Neural cell (in vitro differentiated cells): ENCODE data around the gene KLHL10. TPM values are rescaled to one million over a fixed set of nuclear protein-coding genes. Genes with fewer than 3 reads are reported as not detected.

Source experiments
- H2AFZ ChIP-seq: fragments of 200-600, 300-800 bp; sonication (generic), shearing (Covaris generic); 2 replicates; pipeline ENCODE4 v1.6.0; 2014; ENCODE audit warnings: low read depth, mild to moderate bottlenecking, antibody characterized with exemption, low read length, moderate library complexity
- H3F3A ChIP-seq: fragments of 200-600 bp; shearing (Covaris generic); 2 replicates; pipeline ENCODE4 v1.6.1; 2016; ENCODE audit warnings: mild to moderate bottlenecking, moderate library complexity, mixed read lengths, antibody characterized with exemption, low read length; ENCODE audit not compliant: insufficient read depth, poor library complexity, severe bottlenecking
- H3K27ac ChIP-seq: fragments of 200-600, 300-800 bp; sonication (generic), shearing (Covaris generic); 2 replicates; pipeline ENCODE4 v1.5.1; 2014; ENCODE audit warnings: mild to moderate bottlenecking, low read length, moderate library complexity
- H3K27me3 ChIP-seq: fragments of 300-800, 200-600 bp; sonication (generic), shearing (Covaris generic); 2 replicates; pipeline ENCODE4 v1.6.0; 2014; ENCODE audit warnings: mild to moderate bottlenecking, low read depth, low read length, moderate library complexity; ENCODE audit not compliant: insufficient read depth
- H3K36me3 ChIP-seq: fragments of 300-800, 200-600 bp; sonication (generic), shearing (Covaris generic); 2 replicates; pipeline ENCODE4 v1.5.1; 2014; ENCODE audit warnings: mild to moderate bottlenecking, antibody characterized with exemption, low read length, moderate library complexity; ENCODE audit not compliant: insufficient read depth
- H3K4me2 ChIP-seq: fragments of 300-800, 200-600 bp; sonication (generic), shearing (Covaris generic); 2 replicates; pipeline ENCODE4 v1.6.0; 2014; ENCODE audit warnings: mild to moderate bottlenecking, low read length
- H3K4me3 ChIP-seq: fragments of 300-800, 200-600 bp; sonication (generic), shearing (Covaris generic); 2 replicates; pipeline ENCODE4 v1.5.1; 2014; ENCODE audit warnings: mild to moderate bottlenecking, low read length, moderate library complexity
- H3K79me2 ChIP-seq: fragments of 200-600 bp; shearing (Covaris generic); replicated peaks from 2 replicates; pipeline ENCODE4 v1.6.0; 2014; ENCODE audit warnings: mild to moderate bottlenecking, low read length, moderate library complexity; ENCODE audit not compliant: insufficient read depth
- H3K9ac ChIP-seq: fragments of 300-800, 200-600 bp; sonication (generic), shearing (Covaris generic); 2 replicates; pipeline ENCODE4 v1.6.1; 2016; ENCODE audit warnings: mild to moderate bottlenecking, low read length, mixed read lengths
- H3K9me2 ChIP-seq: fragments of 200-600 bp; shearing (Covaris generic); 2 replicates; pipeline ENCODE4 v1.6.1; 2016; ENCODE audit warnings: mild to moderate bottlenecking, low read length, mixed read lengths; ENCODE audit not compliant: insufficient read depth
- H3K9me3 ChIP-seq: fragments of 200-600, 300-800 bp; sonication (generic), shearing (Covaris generic); 2 replicates; pipeline ENCODE4 v1.6.1; 2016; ENCODE audit warnings: mild to moderate bottlenecking, mixed run types, low read length, moderate library complexity, mixed read lengths
- H4K20me1 ChIP-seq: fragments of 200-600 bp; shearing (Covaris generic); 2 replicates; pipeline ENCODE4 v1.6.1; 2016; ENCODE audit warnings: mild to moderate bottlenecking, mixed run types; ENCODE audit not compliant: insufficient read depth
- CTCF ChIP-seq: fragments of 450-650 bp; IDR thresholded peaks from 2 replicates; pipeline ENCODE4 v1.5.1; 2014; ENCODE audit warnings: antibody characterized with exemption, mild to moderate bottlenecking, moderate library complexity; ENCODE audit not compliant: poor library complexity, severe bottlenecking
- EP300 ChIP-seq: fragments of 450-650 bp; conservative IDR thresholded peaks from 2 replicates; pipeline ENCODE4 v1.6.1; 2014; ENCODE audit warnings: antibody characterized with exemption, mild to moderate bottlenecking, moderate library complexity; ENCODE audit not compliant: poor library complexity, severe bottlenecking
- EZH2 ChIP-seq: fragments of 200-600, 300-800 bp; shearing (Covaris generic), sonication (generic); IDR thresholded peaks from 2 replicates; pipeline ENCODE4 v1.6.1; 2014; ENCODE audit warnings: antibody characterized with exemption, low read length, borderline replicate concordance, mild to moderate bottlenecking; ENCODE audit not compliant: insufficient read depth, poor library complexity, severe bottlenecking
- MXI1 ChIP-seq: fragments of 450-650 bp; conservative IDR thresholded peaks from 2 replicates; pipeline ENCODE4 v1.6.1; 2014; ENCODE audit warnings: antibody characterized with exemption, mild to moderate bottlenecking; ENCODE audit not compliant: poor library complexity, severe bottlenecking
- POLR2AphosphoS5 ChIP-seq: IDR thresholded peaks from 2 replicates; pipeline ENCODE4 v1.6.1; 2012
- RAD21 ChIP-seq: fragments of 450-650 bp; conservative IDR thresholded peaks from 2 replicates; pipeline ENCODE4 v1.6.1; 2014; ENCODE audit warnings: antibody characterized with exemption, mild to moderate bottlenecking, moderate library complexity
- REST ChIP-seq: IDR thresholded peaks from 2 replicates; pipeline ENCODE4 v1.6.1; 2012; ENCODE audit warnings: borderline replicate concordance
- SMC3 ChIP-seq: fragments of 450-650 bp; conservative IDR thresholded peaks from 2 replicates; pipeline ENCODE4 v1.6.1; 2014; ENCODE audit warnings: antibody characterized with exemption, mild to moderate bottlenecking, moderate library complexity; ENCODE audit not compliant: poor library complexity
- TAF1 ChIP-seq: IDR thresholded peaks from 2 replicates; pipeline ENCODE4 v1.6.1; 2012; ENCODE audit warnings: low read depth
- polyA plus RNA-seq: library from polyadenylated mRNA; depleted of rRNA; stranded (reverse); fragments of >200 nt; gene quantifications from 2 replicates; pipeline ENCODE4 v1.2.3, GENCODE V29; 2014

The KLHL10 gene
- polyA plus RNA-seq, 1 donor from 2014 or later, result not detected

- no peaks in the 10 kb centered on the region for H4K20me1 ChIP-seq
- no peaks in the 10 kb centered on the region for H3K9me2 ChIP-seq
- peak overlapping the region; percentile 91 for H3K9ac ChIP-seq
- no peaks in the 10 kb centered on the region for H3K9me3 ChIP-seq
- no peaks in the 10 kb centered on the region for H3K27me3 ChIP-seq
- H3F3A ChIP-seq, result no peaks in the 10 kb centered on the region
- H2AFZ ChIP-seq, result no peak overlapping the region
- TF ChIP-seq REST (peak; percentile 12), CTCF (no peak)
- peaks cover 49% of the 10 kb centered on the region for H3K79me2 ChIP-seq
- peak overlapping the region; percentile 95 for H3K4me3 ChIP-seq
- peak overlapping the region; percentile 69 for H3K4me2 ChIP-seq
- peak overlapping the region; percentile 96 for H3K27ac ChIP-seq
- no peaks in the 10 kb centered on the region for H3K36me3 ChIP-seq
Observed at GRCh38 chr17:41863074-41863848, 25.6 kb downstream of the KLHL10 start.

GRCh38 chr17:41864498-41864835, 26.8 kb downstream of the KLHL10 start:
- Histone ChIP-seq H3K9me3 (no peaks in the 10 kb centered on the region), H3K9me2 (no peaks in the 10 kb centered on the region), H3K36me3 (no peaks in the 10 kb centered on the region), H3K27ac (peak overlapping the region; percentile 96), H3K4me3 (peak overlapping the region; percentile 95), H3K79me2 (peaks cover 42% of the 10 kb centered on the region), H3K9ac (peak overlapping the region; percentile 91), H3K4me2 (peak overlapping the region; percentile 69), H3K27me3 (no peaks in the 10 kb centered on the region), H4K20me1 (no peaks in the 10 kb centered on the region), H3F3A (no peaks in the 10 kb centered on the region), H2AFZ (peak overlapping the region; percentile 96)
- TF ChIP-seq EZH2, result no peak
- TF ChIP-seq MXI1, result no peak
- TF ChIP-seq REST, result no peak
- TF ChIP-seq POLR2AphosphoS5, result no peak
- no peak for TF ChIP-seq RAD21
- TF ChIP-seq EP300, result no peak
- no peak for TF ChIP-seq TAF1
- TF ChIP-seq CTCF, result no peak
- no peak for TF ChIP-seq SMC3
